Subcutaneous abdominal adipose tissue (tissue), 5 donors: ENCODE measurements around the gene NLN.

Experiments used
- H3K27ac ChIP-seq: one replicate; pipeline ENCODE4 v1.7.0; 2013; ENCODE audit warnings: low read depth, mild to moderate bottlenecking, inconsistent platforms, low read length, moderate library complexity
- H3K27me3 ChIP-seq, 5 donors: one replicate each; pipeline ENCODE4 v1.7.0; 2013; ENCODE audit warnings: low read length in 5 of 5, inconsistent platforms in 1 of 5; ENCODE audit not compliant: control insufficient read depth in 5 of 5, insufficient read depth in 4 of 5
- H3K36me3 ChIP-seq, 5 donors: one replicate each; pipeline ENCODE4 v1.7.0; 2013; ENCODE audit warnings: low read length in 5 of 5; ENCODE audit not compliant: control insufficient read depth in 5 of 5, insufficient read depth in 5 of 5
- H3K4me1 ChIP-seq, 5 donors: one replicate each; pipeline ENCODE4 v1.7.0; 2013; ENCODE audit warnings: low read length in 5 of 5, mild to moderate bottlenecking in 3 of 5, moderate library complexity in 1 of 5; ENCODE audit not compliant: control insufficient read depth in 5 of 5, insufficient read depth in 5 of 5
- H3K4me3 ChIP-seq, 5 donors: one replicate each; pipeline ENCODE4 v1.7.0; 2013; ENCODE audit warnings: low read length in 5 of 5, low read depth in 1 of 5
- H3K9ac ChIP-seq, 5 donors: one replicate each; pipeline ENCODE4 v1.7.0; 2013; ENCODE audit warnings: low read length in 5 of 5, mild to moderate bottlenecking in 4 of 5, moderate library complexity in 3 of 5
- H3K9me3 ChIP-seq, 5 donors: one replicate each; pipeline ENCODE4 v1.7.0; 2013; ENCODE audit warnings: low read length in 5 of 5; ENCODE audit not compliant: control insufficient read depth in 5 of 5
- donor health status: healthy.
- donor health status: healthy.
- donor health status: healthy.
- donor health status: healthy.
- donor health status: healthy.

Gene NLN

GRCh38 chr5:65873181-65873750, 151.3 kb downstream of the NLN start:
- H3K4me3 ChIP-seq = no peak overlapping the region
- no peak overlapping the region for H3K9ac ChIP-seq
- H3K4me1 ChIP-seq = no peaks in the 10 kb centered on the region
- H3K36me3 ChIP-seq = no peaks in the 10 kb centered on the region
- no peaks in the 10 kb centered on the region for H3K27me3 ChIP-seq
- H3K9me3 ChIP-seq = no peaks in the 10 kb centered on the region
- no peak overlapping the region for H3K27ac ChIP-seq

GRCh38 chr5:65874241-65874640, 152.2 kb downstream of the NLN start:
- no peak overlapping the region for H3K4me3 ChIP-seq
- no peaks in the 10 kb centered on the region for H3K36me3 ChIP-seq
- H3K9me3 ChIP-seq = no peaks in the 10 kb centered on the region
- no peaks in the 10 kb centered on the region for H3K4me1 ChIP-seq
- H3K9ac ChIP-seq = no peak overlapping the region
- H3K27me3 ChIP-seq = no peaks in the 10 kb centered on the region
- no peak overlapping the region for H3K27ac ChIP-seq

- Histone ChIP-seq H3K4me1 (no peaks in the 10 kb centered on the region), H3K27me3 (no peaks in the 10 kb centered on the region), H3K9me3 (no peaks in the 10 kb centered on the region), H3K4me3 (no peak overlapping the region), H3K9ac (no peak overlapping the region), H3K36me3 (no peaks in the 10 kb centered on the region), H3K27ac (no peak overlapping the region)
Observed at GRCh38 chr5:65876496-65876895, 154.5 kb downstream of the NLN start.

GRCh38 chr5:65876970-65877369, 155.0 kb downstream of the NLN start:
- no peak overlapping the region for H3K9ac ChIP-seq
- H3K27me3 ChIP-seq = no peaks in the 10 kb centered on the region
- H3K4me3 ChIP-seq = no peak overlapping the region
- peaks cover 0 to 2% (median 0%) of the 10 kb centered on the region in 5 donors for H3K9me3 ChIP-seq
- no peaks in the 10 kb centered on the region for H3K4me1 ChIP-seq
- H3K27ac ChIP-seq = no peak overlapping the region
- H3K36me3 ChIP-seq = no peaks in the 10 kb centered on the region
